ENCODE results near the gene ITIH3.
"Not testable (repeated sequence)": the region's sequence is repeated elsewhere in the genome, so short reads cannot be mapped to it uniquely, and the experiment has no call there.

Gene ITIH3

DNA sequence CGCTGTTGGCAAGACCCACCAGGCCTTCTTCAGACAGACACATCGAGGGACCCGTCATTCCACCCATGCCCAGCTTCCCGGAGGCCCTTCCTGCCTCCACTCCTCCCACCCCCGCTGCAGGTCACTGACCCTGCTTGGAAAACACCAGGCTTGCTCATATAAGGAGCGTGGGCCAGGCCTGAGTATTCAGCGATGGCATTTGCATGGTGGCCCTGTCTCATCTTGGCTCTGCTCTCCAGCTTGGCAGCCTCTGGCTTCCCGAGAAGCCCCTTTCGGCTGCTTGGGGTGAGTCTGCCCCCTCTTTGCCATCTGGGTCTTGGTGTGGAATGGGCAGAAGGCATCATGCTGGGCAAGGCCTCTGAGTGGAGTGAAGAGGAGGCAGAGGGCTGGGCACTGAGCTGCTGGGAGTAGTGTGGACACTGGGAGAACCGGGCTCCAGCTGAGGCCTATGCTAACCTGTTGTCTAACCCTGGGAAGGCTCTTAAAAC is at the start of gene ITIH3:
ITIH3 (plus strand) TSS at position 185 of the 488 bp plus-strand sequence; CDS start at position 193, 8 bp downstream.
- no peak for DNase-seq (ENCODE audit: low spot score)

DNA sequence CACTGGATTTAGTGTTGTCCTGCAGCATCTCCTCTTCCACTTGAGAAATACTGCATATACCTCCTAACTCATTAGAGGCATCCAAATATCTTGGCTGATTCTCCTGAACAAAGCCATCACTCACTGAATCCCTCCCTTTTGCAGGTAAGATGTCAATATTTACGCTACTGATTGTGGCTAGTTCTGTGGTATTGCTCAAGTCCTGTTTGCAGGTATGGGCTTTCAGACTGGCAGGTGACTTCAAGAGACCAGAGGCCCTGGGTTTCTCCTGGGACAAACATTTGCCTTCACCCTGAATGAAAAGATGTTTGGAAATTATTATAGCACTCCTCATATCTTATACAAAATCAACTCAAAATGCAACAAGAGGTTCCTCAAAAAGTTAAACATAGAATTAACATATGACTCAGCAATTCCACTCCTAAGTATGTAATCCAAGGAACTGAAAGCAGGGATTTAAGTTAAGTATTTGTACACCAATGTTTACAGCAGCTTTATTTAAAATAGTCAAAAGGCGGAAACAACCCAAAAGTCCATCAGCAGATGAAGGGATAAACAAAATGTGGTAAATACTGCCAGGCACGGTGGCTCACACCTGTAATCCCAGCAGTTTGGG is 42.4 kb upstream of the ITIH3 start:
- no peak for DNase-seq (ENCODE audit: low spot score)

DNA sequence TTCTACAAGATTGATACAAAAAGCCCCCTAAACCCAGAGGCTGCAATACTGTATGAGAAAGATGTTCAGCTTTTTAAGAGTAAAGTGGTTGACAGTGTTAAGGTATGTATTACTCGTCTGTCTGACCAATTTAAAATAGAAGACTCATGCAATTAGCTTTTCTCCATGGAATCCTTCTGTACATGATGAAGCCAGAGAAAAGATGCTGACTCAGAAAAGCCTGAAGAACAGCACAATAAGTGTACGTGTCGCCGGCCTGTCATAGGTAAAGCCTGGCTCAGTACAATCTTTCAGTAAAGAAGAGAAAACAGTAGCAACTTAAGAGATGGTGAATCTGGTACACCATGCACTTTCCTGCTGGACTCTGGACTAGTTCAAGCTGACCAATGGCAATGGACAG is 40.2 kb upstream of the ITIH3 start:
- no peak for DNase-seq (ENCODE audit: low spot score)

- no peak for DNase-seq (ENCODE audit: low spot score)
Measured at GRCh38 chr3:52756141-52756540, 38.5 kb upstream of the ITIH3 start.

GRCh38 chr3:52763466-52763865 is 31.1 kb upstream of the ITIH3 start:
- DNase-seq (ENCODE audit: low spot score) = no peak

- peak; percentile 11 for DNase-seq (ENCODE audit: low spot score)
Measured at GRCh38 chr3:52769786-52770455, 24.7 kb upstream of the ITIH3 start.

GRCh38 chr3:52770496-52771333 is 23.9 kb upstream of the ITIH3 start, which contains the start of gene NEK4:
TSS of gene NEK4 (minus strand) at chr3:52770940. CDS start at chr3:52770746, 194 bp downstream.
- peak; percentile 99 for DNase-seq (ENCODE audit: low spot score)

GRCh38 chr3:52771334-52771681 is 23.3 kb upstream of the ITIH3 start:
- no peak for DNase-seq (ENCODE audit: low spot score)

GRCh38 chr3:52771702-52772101 is 22.9 kb upstream of the ITIH3 start:
- no peak for DNase-seq (ENCODE audit: low spot score)

DNA sequence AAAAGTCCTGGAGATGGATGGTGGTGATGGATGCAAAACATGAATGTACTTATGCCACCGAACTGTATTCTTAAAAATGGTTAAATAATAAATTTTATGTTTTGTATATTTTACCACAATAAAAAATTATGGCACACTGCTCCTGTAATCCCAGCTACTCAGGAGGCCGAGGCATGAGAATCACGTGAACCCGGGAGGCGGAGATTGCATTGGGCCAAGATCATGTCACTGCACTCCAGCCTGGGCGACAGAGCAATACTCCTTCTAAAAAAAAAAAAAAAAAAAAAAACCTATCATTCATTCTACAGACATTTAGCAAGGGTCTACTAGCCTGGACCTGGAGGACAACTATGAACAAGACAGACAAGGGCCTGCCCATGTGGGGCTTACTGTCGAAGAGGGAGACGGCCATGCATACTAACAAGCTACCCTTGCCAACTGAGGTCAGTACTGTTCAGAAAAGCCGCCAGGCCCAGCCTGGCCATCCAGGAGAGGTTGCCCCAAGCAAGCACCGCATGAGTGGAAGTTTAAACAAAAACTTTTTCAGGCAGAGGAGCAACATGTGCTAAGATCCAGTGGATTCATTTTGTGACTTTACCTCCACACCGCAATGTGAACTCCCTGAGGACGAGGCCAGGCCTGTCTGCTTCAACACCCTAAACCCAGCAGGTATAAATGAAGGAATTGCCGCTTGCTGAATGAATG is 21.1 kb upstream of the ITIH3 start:
- DNase-seq (ENCODE audit: low spot score) = no peak

GRCh38 chr3:52774066-52774713 is 20.4 kb upstream of the ITIH3 start:
- DNase-seq (ENCODE audit: low spot score) = no peak

DNA sequence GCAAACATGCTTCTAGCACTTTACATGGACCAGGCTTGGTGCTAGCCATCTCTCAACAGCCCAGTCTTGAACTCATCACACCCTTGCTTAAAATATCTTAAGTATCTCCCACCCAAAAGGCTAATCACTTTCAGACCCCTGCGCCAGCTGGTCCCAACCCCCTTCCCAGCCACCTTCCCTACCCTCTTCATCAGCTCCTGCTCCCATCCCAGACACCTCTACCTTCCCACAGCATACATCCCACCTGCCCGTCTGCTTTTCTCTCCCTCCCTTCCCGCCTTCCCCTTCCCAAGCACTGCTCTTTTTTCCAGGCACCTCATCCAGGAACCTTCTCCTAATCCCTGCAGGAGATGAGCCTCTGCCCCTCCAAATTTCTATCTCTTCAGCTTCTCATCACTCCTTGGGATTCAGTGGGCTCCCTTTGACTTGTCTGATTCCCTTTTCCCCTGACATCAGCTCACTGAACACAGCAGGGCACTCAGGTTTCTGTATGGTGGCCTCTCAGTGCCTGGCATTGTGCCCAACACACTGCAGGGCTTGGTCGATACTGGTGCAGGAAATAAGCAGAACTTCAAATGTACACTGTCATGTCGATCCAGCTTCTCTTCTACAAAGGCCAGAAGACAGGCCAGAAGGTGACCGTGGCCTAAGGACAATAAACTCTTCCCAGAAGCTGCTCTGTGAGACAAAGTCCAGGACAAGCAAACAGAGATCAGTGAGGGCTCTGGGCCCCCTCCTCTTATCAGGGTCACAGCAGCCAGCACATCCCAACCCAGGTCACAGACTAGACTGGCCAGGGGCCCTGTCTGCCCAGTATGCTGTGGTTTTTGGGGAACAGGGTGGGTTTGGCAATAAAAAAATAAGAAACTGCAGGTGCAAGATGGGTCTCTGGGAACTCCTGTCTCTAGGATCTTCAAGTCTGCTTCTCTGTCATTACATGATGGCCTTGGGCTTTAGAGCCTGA is 19.4 kb upstream of the ITIH3 start:
- no peak for DNase-seq (ENCODE audit: low spot score)

DNA sequence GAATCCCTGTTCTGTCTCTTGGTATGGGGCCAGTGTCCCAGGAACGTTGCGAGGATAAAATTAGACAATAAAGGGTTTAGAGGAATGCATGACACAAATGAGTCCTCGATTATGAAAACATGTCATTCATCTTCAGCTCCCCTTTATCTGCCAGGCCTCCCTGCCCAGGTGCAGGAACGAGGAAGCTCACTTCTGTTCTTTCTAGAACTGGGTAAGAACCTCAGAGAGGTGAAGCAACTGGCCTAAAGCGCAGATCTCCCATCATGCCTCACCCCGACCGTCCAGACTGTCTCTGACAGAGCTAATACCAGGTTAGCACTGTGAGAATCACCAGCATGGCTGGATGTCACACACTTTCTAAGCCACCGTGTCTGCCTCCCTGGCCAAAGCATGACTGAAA is 18.7 kb upstream of the ITIH3 start:
- DNase-seq (ENCODE audit: low spot score) = no peak

GRCh38 chr3:52776486-52776885 is 18.1 kb upstream of the ITIH3 start:
- DNase-seq (ENCODE audit: low spot score) = not testable (repeated sequence)

GRCh38 chr3:52777127-52777958 is 17.3 kb upstream of the ITIH3 start, which contains the start of gene ITIH1:
TSS of gene ITIH1 (plus strand) at chr3:52777599. CDS start at chr3:52777616, 17 bp downstream.
- DNase-seq (ENCODE audit: low spot score) = no peak

DNA sequence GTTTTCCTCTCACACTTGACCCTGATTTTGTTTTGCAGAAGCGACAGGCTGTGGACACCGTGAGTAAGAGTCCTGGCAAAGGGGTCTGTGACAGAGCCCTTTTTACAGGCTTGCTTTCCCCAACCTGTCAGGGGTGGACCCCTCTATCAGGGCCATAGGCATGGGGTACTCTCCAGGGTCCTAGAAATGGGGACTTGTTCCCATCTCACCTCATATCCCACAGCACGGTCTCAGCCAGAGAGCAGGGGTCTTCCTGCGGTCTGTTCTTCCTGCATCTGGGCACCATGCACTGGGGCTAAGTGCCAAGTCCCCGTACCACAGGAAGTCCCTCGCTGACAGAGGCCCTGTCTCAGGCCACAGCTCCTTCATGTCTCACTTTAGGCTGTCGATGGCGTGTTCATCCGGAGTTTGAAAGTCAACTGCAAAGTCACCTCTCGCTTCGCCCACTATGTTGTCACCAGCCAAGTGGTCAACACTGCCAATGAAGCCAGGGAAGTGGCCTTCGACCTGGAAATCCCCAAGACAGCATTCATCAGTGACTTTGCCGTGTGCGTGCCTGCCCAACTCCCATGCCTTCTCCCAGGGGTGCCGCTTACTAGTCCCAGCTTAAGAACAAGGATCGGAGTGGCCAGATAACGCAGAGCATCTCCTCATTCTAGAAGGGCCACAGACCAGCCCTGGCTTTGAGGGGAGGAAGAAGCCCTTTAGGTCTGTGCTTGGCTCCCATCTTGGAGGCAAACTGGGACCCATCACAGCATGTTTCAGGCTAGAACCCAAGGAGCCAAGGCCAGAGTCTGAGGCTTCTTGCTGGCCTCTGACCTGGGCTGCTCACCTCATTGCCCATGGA is 16.4 kb upstream of the ITIH3 start:
- no peak for DNase-seq (ENCODE audit: low spot score)

- DNase-seq (ENCODE audit: low spot score) = no peak
Measured at GRCh38 chr3:52779011-52779836, 15.4 kb upstream of the ITIH3 start.

Measured in GM03348 (cell line).